WTC11 (cell line): Measurements from ENCODE around the gene PPP2R2C. TPM values are rescaled to one million over a fixed set of nuclear protein-coding genes. Genes with fewer than 3 reads are reported as not detected.

Experiments used
- ATAC-seq: fragments of 200-7000 bp; cut with Tn5 transposase; 2 replicates; pipeline ENCODE4 v1.10.0; 2021; ENCODE audit warnings: mild to moderate bottlenecking, moderate library complexity
- CTCF ChIA-PET: fragments of 300-600 bp; sonication (Branson Sonifier 250); formaldehyde crosslinking; loops from one replicate; lab custom pipeline; 2021; ENCODE audit warnings: antibody characterized with exemption; lab: Charles Lee
- POLR2A ChIA-PET: fragments of 350-600 bp; sonication (Branson Sonifier 250); formaldehyde crosslinking; loops from one replicate; lab custom pipeline; 2021; ENCODE audit warnings: antibody characterized with exemption; lab: Charles Lee
- DNase-seq: peaks from one replicate; pipeline ENCODE4 v3.0.0; 2021; ENCODE audit warnings: low spot score
- H3K27ac Mint-ChIP-seq: 2 replicates; pipeline ENCODE4 v1.8.0; 2021; ENCODE audit warnings: mixed read lengths
- H3K27me3 Mint-ChIP-seq: 2 replicates; pipeline ENCODE4 v1.8.0; 2021; ENCODE audit warnings: low read depth, mild to moderate bottlenecking, moderate library complexity, mixed read lengths
- H3K36me3 Mint-ChIP-seq: 2 replicates; pipeline ENCODE4 v1.8.0; 2021; ENCODE audit warnings: mixed read lengths
- H3K4me1 Mint-ChIP-seq: 2 replicates; pipeline ENCODE4 v1.8.0; 2022; ENCODE audit warnings: mixed read lengths
- H3K4me3 Mint-ChIP-seq: 2 replicates; pipeline ENCODE4 v1.8.0; 2021; ENCODE audit warnings: mild to moderate bottlenecking, moderate library complexity, mixed read lengths
- H3K9me3 Mint-ChIP-seq: 2 replicates; pipeline ENCODE4 v1.8.0; 2021; ENCODE audit warnings: mixed read lengths
- ARID4B ChIP-seq: sonication (generic); formaldehyde crosslinking; IDR thresholded peaks from 2 replicates; pipeline ENCODE4 v1.8.0; 2023; ENCODE audit warnings: missing genetic modification reagents, mild to moderate bottlenecking, borderline replicate concordance
- ATF2 ChIP-seq: sonication (generic); formaldehyde crosslinking; IDR thresholded peaks from 2 replicates; pipeline ENCODE4 v1.8.1; 2022; ENCODE audit warnings: low read depth, missing genetic modification reagents, borderline replicate concordance
- CDX4 ChIP-seq: fragments of 250-450 bp; sonication (Bioruptor Pico); IDR thresholded peaks from 2 replicates; pipeline ENCODE4 v1.9.0; 2021; ENCODE audit warnings: moderate library complexity, mild to moderate bottlenecking, inconsistent platforms, borderline replicate concordance
- CREB1 ChIP-seq: sonication (generic); formaldehyde crosslinking; IDR thresholded peaks from 2 replicates; pipeline ENCODE4 v1.8.0; 2023; ENCODE audit warnings: mild to moderate bottlenecking, missing genetic modification reagents
- E2F1 ChIP-seq: sonication (generic); formaldehyde crosslinking; IDR thresholded peaks from 2 replicates; pipeline ENCODE4 v1.8.0; 2022; ENCODE audit warnings: mild to moderate bottlenecking, missing genetic modification reagents
- EMX1 ChIP-seq: fragments of 250-450 bp; sonication (Bioruptor Pico); IDR thresholded peaks from 2 replicates; pipeline ENCODE4 v1.8.0; 2021; ENCODE audit warnings: mild to moderate bottlenecking
- ESRRA ChIP-seq: sonication (generic); formaldehyde crosslinking; IDR thresholded peaks from 2 replicates; pipeline ENCODE4 v1.8.1; 2022; ENCODE audit warnings: mild to moderate bottlenecking, missing genetic modification reagents, borderline replicate concordance
- FOXK1 ChIP-seq: sonication (generic); formaldehyde crosslinking; IDR thresholded peaks from 2 replicates; pipeline ENCODE4 v1.8.0; 2022; ENCODE audit warnings: mild to moderate bottlenecking, moderate library complexity, missing genetic modification reagents
- GTF2I ChIP-seq: fragments of 250-450 bp; sonication (Bioruptor Pico); conservative IDR thresholded peaks from 2 replicates; pipeline ENCODE4 v1.4.0; 2021; ENCODE audit warnings: mild to moderate bottlenecking
- JAZF1 ChIP-seq: fragments of 250-450 bp; sonication (Bioruptor Pico); IDR thresholded peaks from 2 replicates; pipeline ENCODE4 v1.9.0; 2021; ENCODE audit warnings: moderate library complexity, mild to moderate bottlenecking, inconsistent platforms
- MAX ChIP-seq: sonication (generic); formaldehyde crosslinking; IDR thresholded peaks from 2 replicates; pipeline ENCODE4 v1.8.0; 2022; ENCODE audit warnings: mild to moderate bottlenecking, missing genetic modification reagents
- OVOL2 ChIP-seq: fragments of 250-450 bp; sonication (Bioruptor Pico); IDR thresholded peaks from 2 replicates; pipeline ENCODE4 v1.9.0; 2021; ENCODE audit warnings: mild to moderate bottlenecking, borderline replicate concordance
- SMAD3 ChIP-seq: sonication (generic); formaldehyde crosslinking; IDR thresholded peaks from 2 replicates; pipeline ENCODE4 v1.8.0; 2022; ENCODE audit warnings: missing genetic modification reagents, mild to moderate bottlenecking, borderline replicate concordance
- STAT6 ChIP-seq: sonication (generic); formaldehyde crosslinking; conservative IDR thresholded peaks from 2 replicates; pipeline ENCODE4 v1.8.1; 2023; ENCODE audit warnings: mild to moderate bottlenecking, low read depth, missing genetic modification reagents, moderate library complexity
- USF2 ChIP-seq: sonication (generic); formaldehyde crosslinking; IDR thresholded peaks from 2 replicates; pipeline ENCODE4 v1.8.1; 2023; ENCODE audit warnings: mild to moderate bottlenecking, missing genetic modification reagents, moderate library complexity
- ZMAT4 ChIP-seq: fragments of 250-450 bp; sonication (Bioruptor Pico); IDR thresholded peaks from 2 replicates; pipeline ENCODE4 v1.9.0; 2021; ENCODE audit warnings: mild to moderate bottlenecking
- ZNF219 ChIP-seq: sonication (generic); formaldehyde crosslinking; IDR thresholded peaks from 2 replicates; pipeline ENCODE4 v1.8.0; 2023; ENCODE audit warnings: missing genetic modification reagents, mild to moderate bottlenecking, borderline replicate concordance
- ZNF317 ChIP-seq: sonication (generic); formaldehyde crosslinking; IDR thresholded peaks from 2 replicates; pipeline ENCODE4 v1.8.1; 2023; ENCODE audit warnings: low read depth, mild to moderate bottlenecking, moderate library complexity, missing genetic modification reagents, borderline replicate concordance
- ZNF396 ChIP-seq: fragments of 250-450 bp; sonication (Bioruptor Pico); IDR thresholded peaks from 2 replicates; pipeline ENCODE4 v1.8.0; 2021; ENCODE audit warnings: mild to moderate bottlenecking, moderate library complexity, borderline replicate concordance
- total RNA-seq: library from RNA; stranded (reverse); gene quantifications from 3 replicates; pipeline ENCODE4 v1.2.3, GENCODE V29; 2021

PPP2R2C gene
- total RNA-seq, 1 experiment from 2014 or later, result 11.5 TPM

GRCh38 chr4:6350646-6351045, 121.8 kb downstream of the PPP2R2C start (continued):
- TF ChIP-seq ARID4B (CRISPR knock-in tag) (no peak), E2F1 (CRISPR knock-in tag) (no peak), USF2 (no peak), ESRRA (CRISPR knock-in tag) (no peak), ZNF396 (no peak), GTF2I (no peak)

- ATAC-seq (no peak), DNase-seq (no peak)
- no peak overlapping the region for H3K27ac Mint-ChIP-seq
- H3K36me3 Mint-ChIP-seq, result no peaks in the 10 kb centered on the region
- ChIA-PET CTCF (interaction anchor here (1.0 to 2.3 kb wide), 3 partner anchors 16 to 18 kb away, joined by 4 to 13 read pairs (median 6); no protein-coding TSS in a partner anchor), POLR2A (no interaction called here)
- no peaks in the 10 kb centered on the region for H3K27me3 Mint-ChIP-seq
- no peaks in the 10 kb centered on the region for H3K9me3 Mint-ChIP-seq
- H3K4me3 Mint-ChIP-seq, result no peak overlapping the region
- 0 out of 2 replicates have a peak, but pooled peaks cover 3% of the 10 kb centered on the region for H3K4me1 Mint-ChIP-seq
- TF ChIP-seq MAX (CRISPR knock-in tag) (no peak), SMAD3 (no peak), CREB1 (CRISPR knock-in tag) (no peak), FOXK1 (CRISPR knock-in tag) (no peak), CDX4 (CRISPR knock-in tag) (no peak), OVOL2 (CRISPR knock-in tag) (no peak), STAT6 (CRISPR knock-in tag) (no peak), ZNF219 (no peak), ZMAT4 (no peak), JAZF1 (CRISPR knock-in tag) (no peak), EMX1 (CRISPR knock-in tag) (no peak), ZNF317 (CRISPR knock-in tag) (no peak), ATF2 (CRISPR knock-in tag) (no peak)
These were observed 122.4 kb downstream of the PPP2R2C start for GRCh38 chr4:6349896-6350603.
